ENCODE measurements around the gene H6PD. TPM values are rescaled to one million over a fixed set of nuclear protein-coding genes. Genes with fewer than 3 reads are reported as not detected.

H6PD gene
- total RNA-seq, 2 experiments from 2014 or later = 12.9 to 13.2 TPM

GRCh38 chr1:9253453-9254105 lies 19.0 kb downstream of the H6PD start:
- no peaks in the 10 kb centered on the region for H3K27me3 Mint-ChIP-seq
- ChIA-PET CTCF (interaction anchor here (1.4 to 1.6 kb wide), 2 partner anchors 9 to 238 kb away, joined by 4 to 6 read pairs; no protein-coding TSS in a partner anchor), POLR2A (no interaction called here)
- no peak for DNase-seq
- H3K4me1 Mint-ChIP-seq = no peaks in the 10 kb centered on the region
- no peak overlapping the region for H3K4me3 Mint-ChIP-seq
- peaks cover 12% of the 10 kb centered on the region for H3K36me3 Mint-ChIP-seq (ENCODE audit: low read depth)
- H3K27ac Mint-ChIP-seq = no peak overlapping the region
- H3K9me3 Mint-ChIP-seq = peaks cover 8% of the 10 kb centered on the region

- peaks cover 33% of the 10 kb centered on the region for H3K9me3 Mint-ChIP-seq
- H3K27me3 Mint-ChIP-seq = no peaks in the 10 kb centered on the region
- H3K27ac Mint-ChIP-seq = no peak overlapping the region
- no peak overlapping the region for H3K4me3 Mint-ChIP-seq
- POLR2A ChIA-PET = no interaction called here
- H3K4me1 Mint-ChIP-seq = no peaks in the 10 kb centered on the region
- CTCF ChIA-PET = interaction anchor here (1.4 kb wide), 1 partner anchor 56 kb away, joined by 3 read pairs; no protein-coding TSS in a partner anchor
- no peak for DNase-seq
- H3K36me3 Mint-ChIP-seq (ENCODE audit: low read depth) = peaks cover 31% of the 10 kb centered on the region
Measured at GRCh38 chr1:9256332-9256731, 21.8 kb downstream of the H6PD start.

GRCh38 chr1:9257851-9258250 lies 23.3 kb downstream of the H6PD start:
- POLR2A ChIA-PET = no interaction called here
- no peaks in the 10 kb centered on the region for H3K4me1 Mint-ChIP-seq
- no peak overlapping the region for H3K27ac Mint-ChIP-seq
- DNase-seq = no peak
- CTCF ChIA-PET = no interaction called here
- peaks cover 35% of the 10 kb centered on the region for H3K36me3 Mint-ChIP-seq (ENCODE audit: low read depth)
- H3K27me3 Mint-ChIP-seq = no peaks in the 10 kb centered on the region
- no peak overlapping the region for H3K4me3 Mint-ChIP-seq
- peaks cover 33% of the 10 kb centered on the region for H3K9me3 Mint-ChIP-seq

- CTCF ChIA-PET = no interaction called here
Measured at GRCh38 chr1:9258629-9259028, 24.1 kb downstream of the H6PD start.

GRCh38 chr1:9260059-9260766 lies 25.6 kb downstream of the H6PD start:
- H3K27ac Mint-ChIP-seq = no peak overlapping the region
- POLR2A ChIA-PET = no interaction called here

More at GRCh38 chr1:9258629-9259028, 24.1 kb downstream of the H6PD start:
- peaks cover 35% of the 10 kb centered on the region for H3K36me3 Mint-ChIP-seq (ENCODE audit: low read depth)
- no peak overlapping the region for H3K4me3 Mint-ChIP-seq
- POLR2A ChIA-PET = no interaction called here
- H3K4me1 Mint-ChIP-seq = no peaks in the 10 kb centered on the region
- no peaks in the 10 kb centered on the region for H3K27me3 Mint-ChIP-seq
- H3K9me3 Mint-ChIP-seq = peaks cover 33% of the 10 kb centered on the region
- no peak overlapping the region for H3K27ac Mint-ChIP-seq
- DNase-seq = no peak

GRCh38 chr1:9261496-9261895 lies 26.9 kb downstream of the H6PD start:
- H3K27me3 Mint-ChIP-seq = no peaks in the 10 kb centered on the region
- CTCF ChIA-PET = no interaction called here
- POLR2A ChIA-PET = no interaction called here
- H3K36me3 Mint-ChIP-seq (ENCODE audit: low read depth) = peaks cover 35% of the 10 kb centered on the region
- H3K9me3 Mint-ChIP-seq = peaks cover 33% of the 10 kb centered on the region
- peaks cover 4% of the 10 kb centered on the region for H3K4me1 Mint-ChIP-seq
- H3K4me3 Mint-ChIP-seq = no peak overlapping the region
- DNase-seq = no peak
- H3K27ac Mint-ChIP-seq = no peak overlapping the region

More at GRCh38 chr1:9260059-9260766, 25.6 kb downstream of the H6PD start:
- peaks cover 33% of the 10 kb centered on the region for H3K9me3 Mint-ChIP-seq
- no peak for DNase-seq
- H3K27me3 Mint-ChIP-seq = no peaks in the 10 kb centered on the region
- CTCF ChIA-PET = no interaction called here
- no peaks in the 10 kb centered on the region for H3K4me1 Mint-ChIP-seq
- peaks cover 35% of the 10 kb centered on the region for H3K36me3 Mint-ChIP-seq (ENCODE audit: low read depth)
- no peak overlapping the region for H3K4me3 Mint-ChIP-seq

GRCh38 chr1:9262096-9262986 lies 27.8 kb downstream of the H6PD start:
- CTCF ChIA-PET = no interaction called here

GRCh38 chr1:9263276-9263855 lies 28.8 kb downstream of the H6PD start:
- Mint-ChIP-seq H3K36me3 (ENCODE audit: low read depth) (peaks cover 24% of the 10 kb centered on the region), H3K27ac (no peak overlapping the region), H3K4me3 (no peak overlapping the region), H3K27me3 (no peaks in the 10 kb centered on the region), H3K4me1 (peaks cover 16% of the 10 kb centered on the region), H3K9me3 (peaks cover 27% of the 10 kb centered on the region)
- POLR2A ChIA-PET = no interaction called here
- DNase-seq = no peak
- CTCF ChIA-PET = interaction anchor here (6.0 kb wide), 1 partner anchor 193 kb away, joined by 60 read pairs; no protein-coding TSS in a partner anchor

More at GRCh38 chr1:9262096-9262986, 27.8 kb downstream of the H6PD start:
- H3K27ac Mint-ChIP-seq = no peak overlapping the region
- peaks cover 12% of the 10 kb centered on the region for H3K4me1 Mint-ChIP-seq
- H3K27me3 Mint-ChIP-seq = no peaks in the 10 kb centered on the region
- peaks cover 35% of the 10 kb centered on the region for H3K36me3 Mint-ChIP-seq (ENCODE audit: low read depth)
- H3K9me3 Mint-ChIP-seq = peaks cover 33% of the 10 kb centered on the region
- no peak overlapping the region for H3K4me3 Mint-ChIP-seq
- POLR2A ChIA-PET = no interaction called here
- no peak for DNase-seq

GRCh38 chr1:9263984-9264872 lies 29.7 kb downstream of the H6PD start:
- Mint-ChIP-seq H3K4me3 (no peak overlapping the region), H3K27me3 (no peaks in the 10 kb centered on the region), H3K36me3 (ENCODE audit: low read depth) (peaks cover 19% of the 10 kb centered on the region), H3K4me1 (peaks cover 16% of the 10 kb centered on the region), H3K9me3 (peaks cover 20% of the 10 kb centered on the region), H3K27ac (no peak overlapping the region)
- CTCF ChIA-PET = interaction anchor here (1.1 to 6.0 kb wide), 2 partner anchors 68 to 192 kb away, joined by 3 to 60 read pairs; no protein-coding TSS in a partner anchor
- POLR2A ChIA-PET = no interaction called here
- no peak for DNase-seq

GRCh38 chr1:9265037-9265436 lies 30.5 kb downstream of the H6PD start:
- H3K36me3 Mint-ChIP-seq (ENCODE audit: low read depth) = peaks cover 12% of the 10 kb centered on the region
- H3K4me3 Mint-ChIP-seq = no peak overlapping the region
- peaks cover 12% of the 10 kb centered on the region for H3K9me3 Mint-ChIP-seq
- no peak for DNase-seq
- POLR2A ChIA-PET = no interaction called here
- no peak overlapping the region for H3K27ac Mint-ChIP-seq
- CTCF ChIA-PET = interaction anchor here (1.1 to 6.0 kb wide), 2 partner anchors 69 to 192 kb away, joined by 3 to 60 read pairs; no protein-coding TSS in a partner anchor
- H3K4me1 Mint-ChIP-seq = peaks cover 16% of the 10 kb centered on the region
- no peaks in the 10 kb centered on the region for H3K27me3 Mint-ChIP-seq

- no peak overlapping the region for H3K4me3 Mint-ChIP-seq
- ChIA-PET CTCF (interaction anchor here (0.5 to 6.0 kb wide), 2 partner anchors 124 to 191 kb away, joined by 3 to 60 read pairs; no protein-coding TSS in a partner anchor), POLR2A (no interaction called here)
- H3K9me3 Mint-ChIP-seq = peaks cover 3% of the 10 kb centered on the region
- H3K27me3 Mint-ChIP-seq = no peaks in the 10 kb centered on the region
- peaks cover 16% of the 10 kb centered on the region for H3K4me1 Mint-ChIP-seq
- no peak for DNase-seq
- peaks cover 4% of the 10 kb centered on the region for H3K36me3 Mint-ChIP-seq (ENCODE audit: low read depth)
- H3K27ac Mint-ChIP-seq = no peak overlapping the region
Measured at GRCh38 chr1:9265968-9266367, 31.4 kb downstream of the H6PD start.

GRCh38 chr1:9267352-9267686 lies 32.7 kb downstream of the H6PD start:
- Mint-ChIP-seq H3K27ac (no peak overlapping the region), H3K9me3 (no peaks in the 10 kb centered on the region), H3K4me1 (peaks cover 16% of the 10 kb centered on the region), H3K4me3 (no peak overlapping the region), H3K36me3 (ENCODE audit: low read depth) (no peaks in the 10 kb centered on the region), H3K27me3 (no peaks in the 10 kb centered on the region)
- DNase-seq = no peak
- ChIA-PET CTCF (interaction anchor here (0.6 to 6.0 kb wide), 34 partner anchors 8 to 349 kb away, joined by 3 to 60 read pairs (median 4); partner anchors contain the start of genes H6PD, SPSB1 and TMEM201), POLR2A (interaction anchor here (0.9 to 1.2 kb wide), 3 partner anchors 8 to 53 kb away, joined by 3 read pairs; no protein-coding TSS in a partner anchor)
